ENCODE results near the gene FXYD2. TPM values are rescaled to one million over a fixed set of nuclear protein-coding genes. Genes with fewer than 3 reads are reported as not detected.

The FXYD2 gene
- total RNA-seq, 1 experiment from 2014 or later = 0.39 TPM

DNA sequence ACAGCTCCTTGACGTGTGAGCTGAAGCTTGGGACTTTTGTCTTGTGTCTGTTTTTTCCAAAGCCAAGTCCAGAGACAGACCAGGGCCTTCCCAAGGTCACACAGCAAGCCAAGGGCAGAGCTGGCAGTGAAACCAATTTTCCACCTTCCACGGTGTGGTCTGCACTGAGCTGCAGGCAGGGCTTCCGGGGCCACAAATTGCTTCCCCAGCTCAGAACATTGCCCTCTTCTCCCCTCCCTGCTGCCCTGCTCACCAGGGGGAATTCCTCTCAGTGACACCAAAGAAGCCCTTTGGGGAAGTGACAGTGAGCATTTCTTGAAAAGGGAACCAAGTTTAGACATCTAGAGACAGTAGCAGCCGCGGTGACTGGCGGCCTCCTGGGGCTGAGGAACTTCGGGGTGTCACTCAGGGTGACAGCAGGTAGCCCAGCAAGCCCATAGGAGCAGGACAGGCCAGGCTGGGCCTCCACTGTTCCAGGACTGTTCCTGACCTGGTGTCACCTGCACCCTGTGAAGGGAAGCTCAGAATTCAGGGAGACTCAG lies 9.2 kb downstream of the FXYD2 start:
- POLR2A ChIA-PET = no interaction called here
- BruUV-seq (replicated peaks) = no TSS peak
- no peak overlapping the region for H3K4me3 ChIP-seq (ENCODE audit: low read depth in 2 of 2, low read length in 2 of 2)
- H3K27me3 ChIP-seq (ENCODE audit: control insufficient read depth, insufficient read depth, low read length) = no peaks in the 10 kb centered on the region
- TF ChIP-seq SIN3A (IDR thresholded peaks at IDR 0.05; ENCODE audit: borderline replicate concordance, insufficient read depth, low read depth, low read length) (no peak), TCF7L2 (IDR thresholded peaks at IDR 0.05; ENCODE audit: low read depth, low read length) (no peak), POLR2AphosphoS5 (IDR thresholded peaks at IDR 0.05; ENCODE audit: low read depth, low read length) (no peak)
- TF ChIP-seq, protein P1, sequence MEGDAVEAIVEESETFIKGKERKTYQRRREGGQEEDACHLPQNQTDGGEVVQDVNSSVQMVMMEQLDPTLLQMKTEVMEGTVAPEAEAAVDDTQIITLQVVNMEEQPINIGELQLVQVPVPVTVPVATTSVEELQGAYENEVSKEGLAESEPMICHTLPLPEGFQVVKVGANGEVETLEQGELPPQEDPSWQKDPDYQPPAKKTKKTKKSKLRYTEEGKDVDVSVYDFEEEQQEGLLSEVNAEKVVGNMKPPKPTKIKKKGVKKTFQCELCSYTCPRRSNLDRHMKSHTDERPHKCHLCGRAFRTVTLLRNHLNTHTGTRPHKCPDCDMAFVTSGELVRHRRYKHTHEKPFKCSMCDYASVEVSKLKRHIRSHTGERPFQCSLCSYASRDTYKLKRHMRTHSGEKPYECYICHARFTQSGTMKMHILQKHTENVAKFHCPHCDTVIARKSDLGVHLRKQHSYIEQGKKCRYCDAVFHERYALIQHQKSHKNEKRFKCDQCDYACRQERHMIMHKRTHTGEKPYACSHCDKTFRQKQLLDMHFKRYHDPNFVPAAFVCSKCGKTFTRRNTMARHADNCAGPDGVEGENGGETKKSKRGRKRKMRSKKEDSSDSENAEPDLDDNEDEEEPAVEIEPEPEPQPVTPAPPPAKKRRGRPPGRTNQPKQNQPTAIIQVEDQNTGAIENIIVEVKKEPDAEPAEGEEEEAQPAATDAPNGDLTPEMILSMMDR (IDR thresholded peaks at IDR 0.05) = no peak
- TF ChIP-seq, protein P2, sequence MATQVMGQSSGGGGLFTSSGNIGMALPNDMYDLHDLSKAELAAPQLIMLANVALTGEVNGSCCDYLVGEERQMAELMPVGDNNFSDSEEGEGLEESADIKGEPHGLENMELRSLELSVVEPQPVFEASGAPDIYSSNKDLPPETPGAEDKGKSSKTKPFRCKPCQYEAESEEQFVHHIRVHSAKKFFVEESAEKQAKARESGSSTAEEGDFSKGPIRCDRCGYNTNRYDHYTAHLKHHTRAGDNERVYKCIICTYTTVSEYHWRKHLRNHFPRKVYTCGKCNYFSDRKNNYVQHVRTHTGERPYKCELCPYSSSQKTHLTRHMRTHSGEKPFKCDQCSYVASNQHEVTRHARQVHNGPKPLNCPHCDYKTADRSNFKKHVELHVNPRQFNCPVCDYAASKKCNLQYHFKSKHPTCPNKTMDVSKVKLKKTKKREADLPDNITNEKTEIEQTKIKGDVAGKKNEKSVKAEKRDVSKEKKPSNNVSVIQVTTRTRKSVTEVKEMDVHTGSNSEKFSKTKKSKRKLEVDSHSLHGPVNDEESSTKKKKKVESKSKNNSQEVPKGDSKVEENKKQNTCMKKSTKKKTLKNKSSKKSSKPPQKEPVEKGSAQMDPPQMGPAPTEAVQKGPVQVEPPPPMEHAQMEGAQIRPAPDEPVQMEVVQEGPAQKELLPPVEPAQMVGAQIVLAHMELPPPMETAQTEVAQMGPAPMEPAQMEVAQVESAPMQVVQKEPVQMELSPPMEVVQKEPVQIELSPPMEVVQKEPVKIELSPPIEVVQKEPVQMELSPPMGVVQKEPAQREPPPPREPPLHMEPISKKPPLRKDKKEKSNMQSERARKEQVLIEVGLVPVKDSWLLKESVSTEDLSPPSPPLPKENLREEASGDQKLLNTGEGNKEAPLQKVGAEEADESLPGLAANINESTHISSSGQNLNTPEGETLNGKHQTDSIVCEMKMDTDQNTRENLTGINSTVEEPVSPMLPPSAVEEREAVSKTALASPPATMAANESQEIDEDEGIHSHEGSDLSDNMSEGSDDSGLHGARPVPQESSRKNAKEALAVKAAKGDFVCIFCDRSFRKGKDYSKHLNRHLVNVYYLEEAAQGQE (IDR thresholded peaks at IDR 0.05; ENCODE audit: insufficient read depth in 1 of 2, low read depth in 2 of 2, low read length in 1 of 2) = no peak
- ATAC-seq (no peak), DNase-seq (ENCODE audit: low read depth, low spot score) (no peak)
- H3K27ac ChIP-seq (ENCODE audit: low read length) = no peak overlapping the region
- in situ Hi-C loops (cut with HindIII; ENCODE audit: low pct_unique_long_range_greater_than_20kb, low sequenced_read_pairs) = loop anchor here (25.0 kb wide), 1 partner anchor 378 kb away; no protein-coding TSS in a partner anchor
- intact Hi-C loops (cut with micrococcal nuclease; ENCODE audit: unreplicated experiment) = no loop called here
- peaks cover 20% of the 10 kb centered on the region for H3K4me1 ChIP-seq (ENCODE audit: control insufficient read depth, insufficient read depth, low read length)
- CTCF ChIA-PET = interaction anchor here (0.6 to 1.7 kb wide), 4 partner anchors 14 to 389 kb away, joined by 3 to 6 read pairs (median 3); no protein-coding TSS in a partner anchor
- H3K36me3 ChIP-seq (ENCODE audit: control insufficient read depth, insufficient read depth, low read length) = no peaks in the 10 kb centered on the region
- no peaks in the 10 kb centered on the region for H3K9me3 ChIP-seq (ENCODE audit: control insufficient read depth, insufficient read depth, low read depth, low read length)

DNA sequence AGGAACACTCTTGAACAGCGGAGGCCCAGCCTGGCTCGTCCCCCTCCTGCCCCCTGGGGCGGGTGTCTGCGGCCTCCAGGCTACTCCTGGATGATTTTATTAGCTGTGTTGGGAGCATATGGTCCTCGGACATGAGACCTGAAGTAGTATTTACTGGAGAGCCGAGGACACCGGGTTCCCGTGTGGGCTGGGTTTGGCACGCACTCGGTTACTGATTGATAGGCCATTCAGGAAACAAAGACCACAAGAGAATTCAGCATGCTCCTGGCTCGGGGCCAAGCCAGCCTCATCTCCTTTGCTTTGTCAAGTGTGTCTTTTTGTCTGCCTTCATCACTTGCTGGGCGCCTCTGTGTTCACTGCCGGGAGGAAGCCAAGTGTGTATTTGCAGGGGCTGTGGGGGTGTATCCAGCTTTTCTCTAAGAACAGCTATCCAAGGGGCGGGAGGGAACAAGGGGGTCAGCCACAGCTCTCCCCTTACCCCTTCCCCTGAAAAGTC lies 9.7 kb downstream of the FXYD2 start:
- Histone ChIP-seq H3K27me3 (ENCODE audit: control insufficient read depth, insufficient read depth, low read length) (no peaks in the 10 kb centered on the region), H3K4me3 (ENCODE audit: low read depth in 2 of 2, low read length in 2 of 2) (no peak overlapping the region), H3K4me1 (ENCODE audit: control insufficient read depth, insufficient read depth, low read length) (peaks cover 20% of the 10 kb centered on the region), H3K36me3 (ENCODE audit: control insufficient read depth, insufficient read depth, low read length) (no peaks in the 10 kb centered on the region), H3K9me3 (ENCODE audit: control insufficient read depth, insufficient read depth, low read depth, low read length) (no peaks in the 10 kb centered on the region), H3K27ac (ENCODE audit: low read length) (no peak overlapping the region)
- ATAC-seq (no peak), DNase-seq (ENCODE audit: low read depth, low spot score) (no peak)
- intact Hi-C loops (cut with micrococcal nuclease; ENCODE audit: unreplicated experiment) (no loop called here), in situ Hi-C loops (cut with HindIII; ENCODE audit: low pct_unique_long_range_greater_than_20kb, low sequenced_read_pairs) (loop anchor here (25.0 kb wide), 1 partner anchor 378 kb away; no protein-coding TSS in a partner anchor)
- TF ChIP-seq POLR2AphosphoS5 (IDR thresholded peaks at IDR 0.05; ENCODE audit: low read depth, low read length) (no peak), SIN3A (IDR thresholded peaks at IDR 0.05; ENCODE audit: borderline replicate concordance, insufficient read depth, low read depth, low read length) (no peak), TCF7L2 (IDR thresholded peaks at IDR 0.05; ENCODE audit: low read depth, low read length) (no peak)
- TF ChIP-seq, protein P1 (IDR thresholded peaks at IDR 0.05) = no peak
- TF ChIP-seq, protein P2 (IDR thresholded peaks at IDR 0.05; ENCODE audit: insufficient read depth in 1 of 2, low read depth in 2 of 2, low read length in 1 of 2) = no peak
- POLR2A ChIA-PET = no interaction called here
- no TSS peak for BruUV-seq (replicated peaks)
- CTCF ChIA-PET = interaction anchor here (0.6 to 1.7 kb wide), 4 partner anchors 14 to 388 kb away, joined by 3 to 6 read pairs (median 3); no protein-coding TSS in a partner anchor
